Type B pancreatic cell (in vitro differentiated cells): ENCODE data around the gene CCDC66. TPM values are rescaled to one million over a fixed set of nuclear protein-coding genes. Genes with fewer than 3 reads are reported as not detected.

Experiments
- DNase-seq: peaks from one replicate; pipeline ENCODE4 v3.0.0; 2021; ENCODE audit warnings: mixed read lengths; ENCODE audit not compliant: unreplicated experiment; ENCODE audit errors: extremely low spot score
- H3K27ac Mint-ChIP-seq: 2 replicates; pipeline ENCODE4 v1.8.0; 2021; ENCODE audit warnings: mild to moderate bottlenecking, mixed read lengths
- H3K27me3 Mint-ChIP-seq: 2 replicates; pipeline ENCODE4 v1.8.0; 2021; ENCODE audit warnings: mixed read lengths
- H3K36me3 Mint-ChIP-seq: 2 replicates; pipeline ENCODE4 v1.8.0; 2021; ENCODE audit warnings: mixed read lengths
- H3K4me1 Mint-ChIP-seq: one replicate; pipeline ENCODE4 v1.8.0; 2021; ENCODE audit warnings: mixed read lengths; ENCODE audit not compliant: unreplicated experiment
- H3K4me3 Mint-ChIP-seq: 2 replicates; pipeline ENCODE4 v1.8.0; 2021; ENCODE audit warnings: mild to moderate bottlenecking, mixed read lengths
- H3K9me3 Mint-ChIP-seq: 2 replicates; pipeline ENCODE4 v1.8.0; 2021; ENCODE audit warnings: mixed read lengths
- total RNA-seq: library from RNA; stranded (reverse); gene quantifications from 2 replicates; pipeline ENCODE4 v1.2.1, GENCODE V29; 2021; ENCODE audit warnings: low replicate concordance
- TF ChIP-seq, protein P1 (sequence below): fragments of 200-600 bp; sonication (generic); conservative IDR thresholded peaks from 2 replicates; pipeline ENCODE4 v1.5.0; 2021; ENCODE audit warnings: antibody characterized with exemption, mild to moderate bottlenecking

The CCDC66 gene
- total RNA-seq, 1 donor from 2014 or later = 39.5 TPM

DNA sequence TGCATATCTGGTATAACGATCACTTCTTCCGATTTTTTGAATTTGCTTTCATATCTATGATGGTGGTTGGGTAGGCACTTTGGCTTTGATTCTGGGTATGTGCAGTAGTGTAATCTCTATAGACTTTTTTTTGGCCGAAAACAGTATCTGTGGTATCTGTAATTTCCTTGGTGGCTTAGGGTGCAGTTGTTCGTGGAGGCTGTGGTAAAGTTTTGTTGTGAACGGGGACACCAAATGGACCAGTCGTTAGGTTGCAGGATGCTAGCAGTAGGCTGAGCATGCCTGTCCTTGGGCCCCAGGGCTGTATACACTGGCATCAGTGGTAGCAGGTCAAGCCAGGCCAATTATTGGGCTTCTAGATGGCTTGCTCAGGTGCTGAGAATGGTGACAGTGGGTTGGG, 55.2 kb downstream of the CCDC66 start:
- TF ChIP-seq, protein P1, sequence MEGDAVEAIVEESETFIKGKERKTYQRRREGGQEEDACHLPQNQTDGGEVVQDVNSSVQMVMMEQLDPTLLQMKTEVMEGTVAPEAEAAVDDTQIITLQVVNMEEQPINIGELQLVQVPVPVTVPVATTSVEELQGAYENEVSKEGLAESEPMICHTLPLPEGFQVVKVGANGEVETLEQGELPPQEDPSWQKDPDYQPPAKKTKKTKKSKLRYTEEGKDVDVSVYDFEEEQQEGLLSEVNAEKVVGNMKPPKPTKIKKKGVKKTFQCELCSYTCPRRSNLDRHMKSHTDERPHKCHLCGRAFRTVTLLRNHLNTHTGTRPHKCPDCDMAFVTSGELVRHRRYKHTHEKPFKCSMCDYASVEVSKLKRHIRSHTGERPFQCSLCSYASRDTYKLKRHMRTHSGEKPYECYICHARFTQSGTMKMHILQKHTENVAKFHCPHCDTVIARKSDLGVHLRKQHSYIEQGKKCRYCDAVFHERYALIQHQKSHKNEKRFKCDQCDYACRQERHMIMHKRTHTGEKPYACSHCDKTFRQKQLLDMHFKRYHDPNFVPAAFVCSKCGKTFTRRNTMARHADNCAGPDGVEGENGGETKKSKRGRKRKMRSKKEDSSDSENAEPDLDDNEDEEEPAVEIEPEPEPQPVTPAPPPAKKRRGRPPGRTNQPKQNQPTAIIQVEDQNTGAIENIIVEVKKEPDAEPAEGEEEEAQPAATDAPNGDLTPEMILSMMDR = no peak
- H3K4me3 Mint-ChIP-seq = no peak overlapping the region
- H3K27ac Mint-ChIP-seq = no peak overlapping the region
- no peak for DNase-seq
- H3K36me3 Mint-ChIP-seq = peaks cover 62% of the 10 kb centered on the region
- H3K4me1 Mint-ChIP-seq = no peaks in the 10 kb centered on the region
- H3K27me3 Mint-ChIP-seq = no peaks in the 10 kb centered on the region
- no peaks in the 10 kb centered on the region for H3K9me3 Mint-ChIP-seq

DNA sequence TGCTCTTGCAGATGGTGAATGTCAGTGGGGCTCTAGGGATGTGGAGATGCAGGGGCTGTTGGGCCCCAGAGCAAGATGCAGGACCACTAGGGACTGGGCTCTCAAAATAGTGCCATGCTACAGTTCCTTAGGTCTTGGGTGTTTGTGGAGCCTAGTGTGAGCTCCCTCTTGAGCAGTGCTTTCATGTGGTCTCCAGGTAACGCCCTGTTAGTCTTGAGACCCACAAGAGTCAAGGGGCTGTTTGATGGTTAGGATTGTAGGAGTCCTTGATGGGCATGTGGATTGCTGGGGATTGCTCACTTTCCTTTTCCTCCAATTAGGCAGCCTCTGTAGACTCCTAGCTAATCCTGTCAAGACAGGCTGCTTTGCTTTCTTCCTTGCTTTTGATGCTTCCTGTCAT, 56.0 kb downstream of the CCDC66 start:
- TF ChIP-seq, protein P1 = no peak
- Mint-ChIP-seq H3K27me3 (no peaks in the 10 kb centered on the region), H3K27ac (no peak overlapping the region), H3K9me3 (no peaks in the 10 kb centered on the region), H3K4me1 (no peaks in the 10 kb centered on the region), H3K36me3 (peaks cover 61% of the 10 kb centered on the region), H3K4me3 (no peak overlapping the region)
- no peak for DNase-seq

DNA sequence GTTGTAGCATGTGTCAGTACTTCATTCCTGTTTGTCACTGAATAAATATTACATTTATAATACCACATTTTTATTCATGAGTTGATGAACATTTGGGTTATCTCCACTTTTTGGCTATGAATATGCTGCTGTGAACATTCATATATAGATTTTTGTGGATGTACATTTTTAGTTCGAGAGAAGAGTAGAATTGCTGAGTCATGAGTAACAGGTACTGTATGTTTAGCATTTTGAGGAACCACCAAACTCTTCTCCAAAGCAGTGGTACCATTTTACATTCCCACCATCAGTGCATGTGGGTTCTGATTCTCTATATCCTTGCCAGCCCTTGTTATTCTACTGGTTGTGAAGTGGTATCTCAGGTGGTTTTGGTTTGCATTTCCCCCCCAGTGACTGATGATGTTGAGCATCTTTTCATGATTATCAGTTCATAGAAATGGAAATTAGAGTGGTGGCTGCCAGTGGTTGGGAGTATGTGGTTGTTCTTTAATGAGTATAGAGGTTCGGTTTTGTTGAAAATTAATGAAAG, 59.6 kb downstream of the CCDC66 start:
- H3K9me3 Mint-ChIP-seq = no peaks in the 10 kb centered on the region
- no peak overlapping the region for H3K27ac Mint-ChIP-seq
- H3K4me3 Mint-ChIP-seq = no peak overlapping the region
- H3K27me3 Mint-ChIP-seq = no peaks in the 10 kb centered on the region
- no peaks in the 10 kb centered on the region for H3K4me1 Mint-ChIP-seq
- TF ChIP-seq, protein P1 = no peak
- H3K36me3 Mint-ChIP-seq = peaks cover 53% of the 10 kb centered on the region
- no peak for DNase-seq

DNA sequence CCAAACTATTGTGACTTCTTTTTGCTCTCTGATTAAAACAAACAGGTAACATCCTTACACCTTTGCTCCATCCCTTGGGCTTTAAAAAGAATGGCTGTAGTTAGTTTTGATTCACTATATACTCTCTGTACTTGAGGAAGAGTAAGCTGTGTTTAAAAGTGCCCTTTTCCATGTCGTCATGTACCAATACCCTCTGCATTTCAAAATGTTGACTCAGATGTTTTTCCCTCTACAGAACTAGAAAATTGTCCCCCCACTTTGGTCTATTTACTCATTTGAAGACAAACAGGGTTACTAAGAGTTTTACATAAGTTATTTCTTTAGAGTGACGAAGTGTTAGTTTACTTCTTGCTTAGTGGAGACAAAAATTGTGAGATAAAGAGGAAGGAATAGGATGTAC, 63.4 kb downstream of the CCDC66 start:
- no peaks in the 10 kb centered on the region for H3K9me3 Mint-ChIP-seq
- H3K36me3 Mint-ChIP-seq = peaks cover 47% of the 10 kb centered on the region

DNA sequence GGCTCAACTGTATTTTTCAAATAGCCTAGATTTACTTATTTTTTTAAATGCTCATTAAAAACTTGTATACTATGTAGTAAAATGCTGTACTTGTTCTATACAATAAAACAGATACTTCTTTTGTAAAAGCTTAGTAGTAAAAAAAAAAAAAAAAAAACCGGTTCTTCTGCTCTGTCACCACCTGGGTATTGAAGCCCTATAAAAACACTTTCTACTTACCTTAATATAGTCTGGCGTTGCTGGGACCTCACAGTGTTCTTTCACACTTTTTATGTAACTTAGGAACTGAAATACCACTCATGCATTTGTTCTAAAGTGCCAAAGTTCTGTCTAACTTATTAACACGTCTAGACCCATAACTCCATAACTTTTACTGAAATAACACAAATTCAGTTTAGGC, 64.7 kb downstream of the CCDC66 start:
- H3K9me3 Mint-ChIP-seq = no peaks in the 10 kb centered on the region
- peaks cover 45% of the 10 kb centered on the region for H3K36me3 Mint-ChIP-seq
- H3K27ac Mint-ChIP-seq = peak overlapping the region; percentile 76
- no peak for DNase-seq
- H3K27me3 Mint-ChIP-seq = no peaks in the 10 kb centered on the region
- TF ChIP-seq, protein P1 = no peak
- H3K4me1 Mint-ChIP-seq = no peaks in the 10 kb centered on the region
- peak overlapping the region; percentile 0 for H3K4me3 Mint-ChIP-seq

More for the DNA sequence above, 63.4 kb downstream of the CCDC66 start:
- DNase-seq = no peak
- H3K27ac Mint-ChIP-seq = no peak overlapping the region
- TF ChIP-seq, protein P1 = no peak
- H3K4me3 Mint-ChIP-seq = no peak overlapping the region
- H3K4me1 Mint-ChIP-seq = no peaks in the 10 kb centered on the region
- H3K27me3 Mint-ChIP-seq = no peaks in the 10 kb centered on the region

DNA sequence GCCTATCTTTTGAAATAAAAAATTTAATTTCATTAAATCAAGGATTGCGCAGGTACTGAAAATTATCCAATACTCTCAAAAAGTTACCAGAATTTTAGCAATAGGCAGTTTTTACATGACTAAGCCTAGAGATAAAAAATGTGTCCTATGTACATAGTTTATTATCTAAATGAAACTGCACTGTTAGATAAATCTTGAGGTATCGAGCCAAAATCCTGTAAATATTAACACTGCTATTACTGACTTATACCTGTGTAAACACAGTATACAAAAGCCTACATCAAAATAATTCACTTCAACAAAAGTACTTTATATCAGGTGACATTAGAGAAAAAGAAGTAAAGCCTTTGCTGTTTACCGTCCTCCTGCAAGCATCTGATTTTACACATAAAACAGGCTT, 65.4 kb downstream of the CCDC66 start:
- Mint-ChIP-seq H3K9me3 (no peaks in the 10 kb centered on the region), H3K36me3 (peaks cover 44% of the 10 kb centered on the region), H3K4me3 (no peak overlapping the region), H3K27ac (no peak overlapping the region), H3K4me1 (no peaks in the 10 kb centered on the region), H3K27me3 (no peaks in the 10 kb centered on the region)
- no peak for DNase-seq
- TF ChIP-seq, protein P1 = no peak
